HG03025 (cell line): ENCODE data around the gene OPA3.
"Not testable (repeated sequence)": the region's sequence is repeated elsewhere in the genome, so short reads cannot be mapped to it uniquely, and the experiment has no call there.

Source experiments
- ATAC-seq: cut with Tn5 transposase; IDR thresholded peaks from one replicate; pipeline ENCODE4 v1.9.1; 2021; ENCODE audit warnings: mild to moderate bottlenecking, moderate library complexity; ENCODE audit not compliant: unreplicated experiment, low FRiP score

Gene OPA3

DNA sequence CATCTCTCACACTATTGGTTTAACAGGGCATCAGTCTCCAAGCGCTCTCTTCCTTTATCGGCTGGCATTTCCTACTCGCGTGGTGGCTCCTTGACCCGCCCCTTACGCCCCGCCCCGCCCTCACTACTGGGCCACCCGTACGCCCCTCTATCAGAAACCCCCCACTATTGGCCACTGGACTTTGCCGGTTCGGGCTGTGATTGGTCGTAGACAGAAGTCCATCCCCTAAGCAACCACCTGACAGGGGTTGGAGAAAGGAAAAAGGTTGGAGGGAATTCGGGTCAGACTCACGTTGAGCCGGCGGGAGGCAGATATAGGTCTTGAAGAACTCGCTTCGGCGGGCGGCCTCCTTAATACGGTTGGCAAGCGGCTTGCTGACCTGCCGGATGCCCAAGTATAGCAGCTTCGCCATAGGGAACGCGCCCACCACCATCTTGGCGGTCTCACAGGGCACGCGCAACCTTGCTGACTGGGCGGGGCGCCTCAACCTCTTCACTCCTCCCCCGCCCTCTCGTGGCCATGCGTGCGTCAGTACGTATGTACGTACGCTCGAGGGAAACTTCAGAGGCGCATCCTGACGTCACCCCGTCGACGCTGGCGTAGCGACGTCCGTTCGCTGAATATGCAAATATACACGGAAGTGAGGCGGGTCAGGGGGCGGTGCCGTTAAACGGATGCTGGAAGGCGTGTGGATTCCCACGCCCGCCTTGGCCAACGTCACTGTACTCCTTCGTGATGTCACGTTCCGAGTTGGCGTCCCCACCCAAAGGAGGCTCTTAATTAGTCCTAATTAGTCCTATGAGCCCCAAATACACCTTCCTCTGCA lies at the start of gene OPA3:
Gene OPA3 (minus strand): TSS at position 471 of the 826 bp plus-strand sequence. CDS start 38 bp downstream, at position 433.
- peak; percentile 92 for ATAC-seq

DNA sequence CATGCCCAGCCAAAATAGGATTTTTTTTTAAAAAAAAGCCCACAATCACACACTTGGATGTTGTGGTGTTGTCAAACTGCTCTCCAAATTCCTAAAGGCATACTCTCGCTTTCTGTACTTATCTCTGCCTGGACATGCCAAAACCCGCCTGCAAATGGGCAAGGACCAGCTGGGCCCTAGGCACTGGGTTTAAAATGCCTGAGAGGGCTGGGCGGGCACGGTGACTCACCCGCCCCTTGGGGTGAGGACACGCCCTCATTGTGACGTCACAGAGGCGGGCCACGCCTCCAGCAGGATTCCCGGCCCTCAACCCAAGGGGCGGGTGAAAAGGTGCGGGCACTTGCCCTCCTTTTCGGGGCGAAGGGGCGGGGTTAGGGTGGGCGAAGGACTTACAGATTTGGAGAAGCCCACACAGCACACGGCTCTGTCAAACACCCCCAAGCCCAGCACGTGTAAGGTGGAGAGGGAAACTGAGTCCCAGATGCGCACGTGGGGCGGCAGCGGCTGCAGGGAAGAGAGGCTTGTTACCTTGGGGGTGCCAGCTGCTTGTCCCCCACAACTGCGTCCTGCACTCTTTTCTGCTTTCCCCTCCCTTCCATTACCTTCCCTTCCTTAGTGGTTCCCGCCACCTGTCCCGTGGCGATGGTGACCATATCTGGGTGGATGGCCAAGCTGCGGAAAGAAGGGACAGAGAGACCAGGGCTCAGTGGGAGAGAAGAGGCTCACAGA lies 48.0 kb upstream of the OPA3 start:
- no peak for ATAC-seq

DNA sequence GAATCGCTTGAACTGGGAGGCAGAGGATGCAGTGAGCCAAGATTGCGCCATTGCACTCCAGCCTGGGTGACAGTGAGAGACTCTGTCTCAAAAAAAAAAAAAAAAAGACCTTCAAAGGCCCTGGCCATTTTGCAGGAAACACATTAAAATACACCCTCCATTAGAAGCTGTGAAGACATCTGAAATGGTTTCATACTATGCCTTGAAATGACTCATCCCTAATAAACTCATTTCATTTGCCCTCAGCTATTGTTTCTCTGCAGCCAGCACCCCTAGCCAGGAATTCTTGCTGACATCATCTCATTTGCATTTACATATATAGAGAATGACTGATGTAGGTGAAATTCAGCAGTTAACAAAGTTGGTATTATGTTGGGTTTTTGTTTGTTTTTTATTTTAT lies 45.9 kb upstream of the OPA3 start:
- no peak for ATAC-seq

DNA sequence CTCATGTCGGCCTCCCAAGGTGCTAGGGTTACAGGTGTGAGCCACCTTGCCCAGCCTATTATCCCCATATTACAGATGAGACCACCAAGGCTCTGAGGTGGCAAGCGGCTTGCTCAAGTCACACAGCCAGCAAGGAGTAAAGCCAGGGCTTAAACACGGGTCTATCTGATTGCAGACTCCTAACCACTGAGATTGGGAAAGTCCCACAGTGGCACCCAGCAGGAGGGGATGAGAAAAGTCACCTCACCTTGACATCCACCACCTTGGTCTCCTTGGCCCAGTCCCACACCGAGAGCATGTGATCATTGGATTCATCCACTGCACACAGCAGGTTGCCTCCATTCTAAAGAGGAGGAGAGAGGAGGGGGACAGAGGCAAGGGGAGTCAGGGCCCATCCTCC lies 45.1 kb upstream of the OPA3 start:
- no peak for ATAC-seq

DNA sequence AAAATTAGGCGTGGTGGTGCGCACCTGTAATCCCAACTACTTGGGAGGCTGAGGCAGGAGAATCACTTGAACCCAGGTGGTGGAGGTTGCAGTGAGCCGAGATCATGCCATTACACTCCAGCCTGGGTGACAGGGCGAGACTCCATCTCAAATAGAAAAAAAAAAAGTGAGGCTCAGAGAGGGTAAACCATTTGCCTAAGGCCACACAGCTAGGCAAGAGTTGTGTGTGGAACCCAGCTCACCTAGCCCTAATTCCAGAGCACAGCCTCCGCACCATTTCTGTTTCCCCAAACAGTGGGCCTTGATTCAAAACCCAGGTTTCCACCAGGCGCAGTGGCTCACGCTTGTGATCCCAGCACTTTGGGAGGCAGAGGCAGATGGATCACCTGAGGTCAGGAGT lies 43.6 kb upstream of the OPA3 start:
- ATAC-seq: not testable (repeated sequence)

DNA sequence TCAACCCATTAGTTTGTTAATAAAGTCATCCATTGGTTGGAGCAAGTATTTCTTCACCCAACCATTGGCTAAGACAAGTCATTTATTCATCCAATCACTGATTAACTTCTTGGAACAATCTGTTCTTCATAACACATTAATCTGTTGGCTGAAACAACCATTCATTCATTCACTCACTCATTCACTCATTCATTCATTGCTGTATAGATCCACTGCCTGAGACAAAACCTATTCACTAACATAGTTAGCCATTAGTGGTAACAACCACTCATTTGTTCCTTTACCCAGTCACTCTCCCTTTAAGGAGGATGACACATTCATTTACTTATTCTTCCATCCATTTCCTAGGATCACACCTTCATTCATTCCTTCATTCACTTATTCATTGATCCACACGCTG lies 39.4 kb upstream of the OPA3 start:
- no peak for ATAC-seq

DNA sequence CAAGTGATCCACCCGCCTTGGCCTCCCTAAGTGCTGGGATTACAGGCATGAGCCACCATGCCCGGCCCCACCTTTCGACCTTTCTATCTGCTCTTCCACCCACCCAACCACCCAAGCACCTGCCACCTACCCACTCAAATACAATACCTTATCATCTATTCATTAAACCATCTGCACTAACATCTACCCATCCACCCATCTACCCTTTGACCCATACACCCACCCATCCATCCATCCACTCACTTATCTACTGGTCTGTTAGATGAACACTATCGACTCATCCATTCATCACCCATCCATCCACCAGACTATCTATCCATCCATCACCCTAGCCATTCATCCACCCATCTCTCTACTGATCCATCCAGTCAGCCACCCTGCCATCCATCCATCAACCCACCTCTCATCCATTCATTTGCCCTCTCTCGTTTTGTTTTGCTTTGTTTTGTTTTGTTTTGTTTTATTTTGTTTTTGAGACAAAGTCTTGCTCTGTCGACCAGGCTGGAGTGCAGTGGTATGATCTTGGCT lies 37.4 kb upstream of the OPA3 start:
- no peak for ATAC-seq

DNA sequence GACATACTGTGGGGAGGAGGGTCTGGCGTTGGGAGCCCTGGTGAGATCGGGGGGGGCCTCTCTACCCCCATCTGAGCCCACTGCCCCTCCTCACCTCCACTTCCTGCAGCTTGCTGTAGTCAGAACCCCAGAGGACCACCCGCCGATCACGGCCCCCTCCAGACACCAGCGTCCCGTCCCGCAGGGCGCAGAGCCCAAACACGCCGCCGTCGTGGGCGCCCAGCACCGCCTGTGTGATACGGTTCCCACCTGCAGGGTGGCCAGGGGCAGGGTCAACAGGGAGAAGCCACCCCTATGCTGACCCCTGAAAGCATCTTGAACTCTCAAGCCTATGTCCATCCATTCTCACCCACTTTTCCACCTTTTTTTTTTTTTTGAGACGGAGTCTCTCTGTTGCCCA lies 36.8 kb upstream of the OPA3 start:
- no peak for ATAC-seq

DNA sequence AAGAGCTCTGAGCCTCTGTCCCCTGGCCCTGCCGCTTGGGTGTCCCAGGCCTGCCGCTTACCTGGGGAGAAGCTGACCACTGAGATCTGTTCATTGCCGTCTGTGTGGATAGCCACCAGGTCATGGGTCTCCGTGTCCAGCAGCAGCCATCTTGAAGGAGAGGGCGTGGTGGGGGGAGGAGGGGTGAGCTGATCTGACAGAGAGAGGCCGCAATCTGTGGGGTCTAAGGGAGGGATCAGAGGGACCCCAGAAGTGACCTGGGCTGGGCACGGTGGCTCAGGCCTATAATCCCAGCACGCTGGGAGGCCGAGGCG lies 32.1 kb upstream of the OPA3 start:
- no peak for ATAC-seq

DNA sequence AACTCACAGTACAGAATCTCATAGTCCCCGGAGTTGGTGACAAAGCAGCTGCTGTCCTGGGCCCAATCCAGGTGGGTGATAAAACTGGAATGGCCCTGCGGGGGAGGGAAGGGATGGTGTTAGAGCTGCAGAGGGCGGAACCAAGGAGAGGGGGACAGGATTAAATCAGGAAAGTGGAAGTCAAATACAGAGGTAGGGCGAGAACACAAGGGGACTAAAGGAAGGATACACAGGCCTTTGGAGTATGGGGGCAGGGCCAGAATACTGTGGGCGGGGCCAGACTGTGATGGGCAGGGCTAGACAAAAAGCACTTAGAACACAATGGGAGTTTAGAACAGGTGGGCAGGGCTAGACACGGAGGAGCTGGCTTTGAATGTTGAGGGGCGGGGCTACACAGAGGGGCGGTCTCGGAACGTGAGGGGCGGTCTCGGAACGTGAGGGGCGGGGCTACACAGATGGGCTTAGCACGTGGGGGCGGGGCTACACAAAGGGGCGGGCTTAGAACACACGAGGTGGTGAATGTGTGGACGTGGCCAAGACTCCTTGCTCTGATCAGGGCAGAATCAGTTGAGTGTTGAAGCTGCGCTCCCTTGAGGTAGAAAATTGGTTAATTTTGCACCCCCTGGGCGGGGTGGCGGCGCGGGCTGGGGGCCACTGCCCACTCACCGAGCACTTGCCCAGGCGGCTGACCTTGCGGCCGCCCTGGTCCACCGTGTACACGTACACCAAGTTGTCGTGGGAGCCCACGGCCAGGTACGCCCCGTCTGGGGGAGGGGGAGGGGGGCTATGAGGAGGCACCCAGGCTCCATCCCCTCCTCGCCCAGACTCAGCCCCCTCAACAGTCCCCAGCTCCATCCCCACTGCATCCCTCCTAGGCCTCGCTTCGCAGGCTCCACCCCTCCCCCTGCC lies 31.4 kb upstream of the OPA3 start:
- no peak for ATAC-seq

DNA sequence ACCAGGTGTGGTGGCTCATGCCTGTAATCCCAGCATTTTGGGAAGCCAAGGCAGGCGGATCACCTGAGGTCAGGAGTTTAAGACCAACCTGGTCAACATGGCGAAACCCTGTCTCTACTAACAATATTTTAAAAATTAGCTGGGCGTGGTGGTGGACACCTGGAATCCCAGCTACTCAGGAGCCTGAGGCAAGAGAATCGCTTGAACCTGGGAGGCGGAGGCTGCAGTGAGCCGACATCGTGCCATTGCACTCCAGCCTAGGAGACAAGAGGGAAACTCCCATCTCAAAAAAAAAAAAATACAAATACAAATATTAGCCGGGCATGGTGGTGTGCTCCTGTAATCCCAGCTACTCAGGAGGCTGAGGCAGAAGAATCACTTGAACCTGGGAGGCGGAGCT lies 30.5 kb upstream of the OPA3 start:
- not testable (repeated sequence) for ATAC-seq

DNA sequence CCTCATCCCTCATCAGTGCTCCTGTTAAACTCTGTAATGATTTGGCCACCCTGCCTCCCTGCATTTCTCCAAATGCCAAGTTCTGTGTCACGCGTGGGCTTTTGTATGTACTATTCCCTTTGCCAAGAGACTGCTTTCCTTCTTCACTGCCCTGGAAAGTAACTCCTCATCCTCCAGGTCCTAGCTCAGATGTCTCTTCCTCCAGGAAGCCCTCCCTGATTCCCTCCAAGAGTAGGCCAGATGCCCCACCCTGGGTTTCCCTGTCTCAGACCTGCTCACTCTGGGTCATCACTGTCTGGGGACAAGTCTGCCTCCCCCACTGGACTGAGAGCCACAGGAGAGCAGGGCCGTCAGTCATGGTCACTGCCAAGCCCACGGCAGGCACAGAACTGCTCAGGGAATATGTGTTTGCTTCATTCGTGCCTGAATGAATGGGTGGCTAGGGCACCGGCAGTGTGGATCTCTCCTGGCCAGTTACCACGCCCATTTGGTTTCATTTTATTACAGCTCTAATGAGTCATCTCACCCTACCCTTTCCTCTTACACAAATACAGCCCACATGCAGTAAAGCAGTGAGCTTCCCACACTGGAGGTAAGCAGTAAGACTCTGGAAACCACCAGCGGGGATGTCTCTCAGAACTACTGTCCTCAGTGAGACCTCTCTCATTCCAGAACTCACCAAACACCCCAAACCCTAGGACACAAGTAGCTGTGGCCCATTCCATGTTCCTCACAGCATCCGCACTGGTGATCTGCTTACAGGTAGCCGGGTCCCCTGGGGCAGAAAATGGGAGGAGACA lies 29.5 kb upstream of the OPA3 start:
- no peak for ATAC-seq

DNA sequence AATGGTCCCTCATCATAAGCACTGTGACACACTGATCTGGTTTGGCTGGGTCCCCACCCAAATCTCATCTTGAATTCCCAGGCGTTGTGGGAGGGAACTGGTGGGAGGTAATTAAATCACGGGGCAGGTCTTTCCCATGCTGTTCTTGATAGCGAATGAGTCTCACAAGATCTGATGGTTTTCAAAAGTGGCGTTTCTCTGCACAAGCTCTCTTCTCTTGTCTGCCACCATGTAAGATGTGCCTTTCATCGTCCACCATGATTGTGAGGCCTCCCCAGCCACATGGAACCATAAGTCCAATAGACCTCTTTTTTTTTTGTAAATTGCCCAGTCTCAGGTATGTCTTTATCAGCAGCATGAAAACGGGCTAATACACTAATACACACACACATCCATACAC lies 24.3 kb upstream of the OPA3 start:
- no peak for ATAC-seq

DNA sequence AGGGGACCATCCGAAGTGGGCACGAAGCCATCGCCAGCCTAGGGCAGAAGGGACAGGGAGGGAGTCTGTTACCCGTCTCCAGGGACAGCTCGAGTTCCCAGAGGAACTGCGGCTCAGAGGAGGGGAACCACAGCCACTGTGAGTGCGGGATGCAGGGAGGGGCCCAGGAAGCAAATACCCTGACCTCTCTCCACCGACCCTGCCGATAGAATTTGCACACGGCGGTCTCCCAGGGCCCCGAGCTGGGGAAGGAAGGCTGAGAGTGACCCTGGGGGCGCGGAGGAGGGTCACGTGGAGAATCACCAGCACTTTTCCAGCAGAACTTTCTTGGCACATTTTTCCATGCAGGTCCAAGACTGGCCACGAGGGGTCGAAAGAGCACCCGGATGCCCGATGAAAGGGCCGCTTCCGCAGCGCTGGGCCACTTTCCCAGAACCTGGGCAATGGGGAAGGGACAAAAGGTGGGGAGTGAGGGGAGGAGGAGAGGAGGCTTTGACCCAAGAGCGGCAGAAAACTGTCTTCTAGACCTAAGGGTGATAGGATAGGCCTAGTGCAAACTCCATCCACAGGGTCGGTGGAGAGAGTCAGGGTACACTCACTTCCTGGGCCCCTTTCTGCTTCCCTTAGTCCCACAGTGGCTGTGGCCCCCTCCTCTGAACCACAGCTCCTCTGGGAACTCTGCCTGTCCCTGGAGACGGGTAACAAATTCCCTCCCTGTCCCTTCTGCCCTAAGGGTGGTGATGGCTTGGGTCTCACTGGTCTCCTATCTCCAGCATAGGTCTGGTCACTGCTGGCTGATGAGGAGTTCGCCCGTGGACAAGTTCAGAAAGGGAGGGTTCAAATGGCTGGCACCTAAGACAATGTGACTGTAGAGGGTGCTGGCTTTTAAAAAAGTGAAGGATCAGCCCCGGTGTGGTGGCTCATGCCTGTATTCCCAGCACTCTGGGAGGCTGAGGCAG lies 22.7 kb upstream of the OPA3 start:
- no peak for ATAC-seq

DNA sequence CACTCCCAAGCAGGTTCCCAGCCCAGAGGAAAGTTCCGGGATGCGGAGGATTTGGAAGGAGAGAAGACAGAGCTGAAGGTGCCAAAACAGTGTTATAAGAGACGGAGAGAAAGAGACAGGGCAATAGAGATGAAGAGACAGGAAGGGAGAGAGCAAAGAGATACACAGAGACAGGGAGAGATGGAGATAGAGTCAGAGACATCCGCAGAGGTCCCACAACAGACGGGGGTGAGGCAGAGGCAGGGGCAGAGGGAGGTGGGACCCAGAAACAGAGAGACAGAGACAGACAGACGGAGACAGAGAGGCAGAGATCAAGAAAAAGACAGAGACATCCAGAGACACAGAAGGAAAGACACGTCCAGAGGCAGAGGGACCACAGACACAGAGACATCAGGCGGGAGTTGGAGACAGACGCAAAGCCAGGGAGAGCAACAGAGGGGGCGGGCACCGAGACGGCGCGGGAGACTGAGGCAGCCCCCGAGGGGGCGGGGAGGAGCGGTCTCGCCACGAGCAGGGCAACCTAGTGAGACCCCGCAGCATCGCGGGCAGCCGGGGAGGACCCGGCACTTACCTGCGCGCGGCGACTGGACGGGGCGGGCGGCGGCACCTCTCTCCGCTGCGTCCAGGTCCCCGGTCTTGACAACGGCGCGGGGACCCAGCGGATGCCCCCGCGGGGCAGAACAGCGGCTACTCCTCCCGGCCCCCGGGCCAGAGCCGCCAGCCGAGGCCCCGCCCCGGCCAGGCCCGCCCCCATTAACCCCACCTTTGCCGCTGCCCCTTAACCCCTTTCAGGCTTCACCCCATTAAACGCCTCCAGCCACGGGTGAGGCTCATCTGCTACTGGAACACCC lies 17.1 kb upstream of the OPA3 start, which contains the start of gene GPR4:
Gene GPR4 (minus strand): TSS at position 689 of the 851 bp plus-strand sequence. CDS start 10,346 bp downstream, outside the sequence.
- no peak for ATAC-seq

DNA sequence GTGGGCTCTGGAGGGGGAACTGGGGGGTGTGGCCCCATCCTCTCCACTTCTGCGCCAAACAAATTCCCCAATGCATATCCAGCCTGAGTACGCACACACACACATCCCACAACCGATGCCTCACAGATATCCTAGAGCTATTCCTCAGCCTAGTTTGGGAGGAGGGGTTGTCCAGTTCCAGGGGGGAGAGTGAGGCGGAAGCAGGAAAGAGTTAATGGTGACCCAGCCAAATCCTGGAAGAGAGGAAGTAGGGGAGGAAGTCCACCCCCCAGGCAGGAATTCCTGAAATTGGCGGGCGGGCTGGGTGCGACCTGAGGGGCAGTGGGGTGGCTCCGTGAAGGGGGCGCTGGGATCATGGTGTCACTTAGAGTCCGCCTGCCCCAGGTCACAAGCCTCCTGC lies 16.5 kb upstream of the OPA3 start:
- ATAC-seq: no peak

DNA sequence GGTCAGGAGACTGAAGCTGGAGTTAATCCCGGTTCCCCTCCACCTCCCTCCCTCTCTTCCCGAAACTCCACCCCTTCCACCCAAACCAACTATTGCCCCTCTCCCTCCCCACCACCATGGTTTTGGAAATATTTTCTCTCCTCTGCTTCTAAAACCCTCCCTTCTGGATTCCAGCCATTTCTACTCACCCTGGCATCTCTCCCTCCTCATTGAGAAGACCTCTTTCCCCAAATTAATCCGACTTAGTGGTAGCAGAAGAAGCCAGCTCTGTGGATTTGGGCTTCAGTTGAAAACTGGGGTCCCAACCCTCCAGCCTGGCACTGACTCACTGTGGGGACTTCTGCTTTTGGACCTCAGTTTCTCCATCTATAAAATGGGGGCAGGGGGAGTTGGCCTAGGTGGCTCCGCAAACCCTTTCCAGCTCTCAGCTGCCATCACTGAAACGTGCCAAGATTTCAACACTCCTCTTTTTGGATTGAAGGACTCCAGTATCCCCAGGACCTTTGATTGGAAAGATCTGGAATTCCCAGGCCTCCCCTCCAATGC lies 15.8 kb upstream of the OPA3 start:
- ATAC-seq: no peak

DNA sequence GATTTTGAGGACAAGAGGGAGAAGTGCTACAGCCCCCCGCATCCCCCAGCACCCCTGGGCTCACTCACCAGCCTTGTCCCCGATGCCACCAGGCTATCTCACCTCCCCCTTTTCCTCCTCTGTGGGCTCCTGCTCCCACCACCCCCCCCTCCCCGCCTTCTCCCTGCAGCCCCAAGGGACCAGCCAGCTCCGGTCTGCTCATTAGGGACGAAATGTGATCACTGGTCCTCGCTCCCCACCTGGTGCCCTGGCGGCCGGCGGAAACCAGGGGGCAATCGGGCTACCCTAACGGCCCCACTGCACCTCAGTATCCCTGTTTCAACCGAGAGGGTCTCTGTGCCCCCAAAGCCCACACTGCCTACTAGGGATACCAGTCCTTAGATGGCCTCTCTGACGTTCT lies 14.7 kb upstream of the OPA3 start:
- ATAC-seq: no peak
